ENCODE measurements around the gene SLC12A9. TPM values are rescaled to one million over a fixed set of nuclear protein-coding genes. Genes with fewer than 3 reads are reported as not detected.
A peak's percentile ranks its signal among the peaks of the same experiment; 100 is the strongest.

SLC12A9 gene
- total and polyA plus RNA-seq, 2 of the 8 experiments (the other 6 are each of a cell fraction or from before 2014, with no cell fraction given), result 31.4 to 40.1 TPM

DNA sequence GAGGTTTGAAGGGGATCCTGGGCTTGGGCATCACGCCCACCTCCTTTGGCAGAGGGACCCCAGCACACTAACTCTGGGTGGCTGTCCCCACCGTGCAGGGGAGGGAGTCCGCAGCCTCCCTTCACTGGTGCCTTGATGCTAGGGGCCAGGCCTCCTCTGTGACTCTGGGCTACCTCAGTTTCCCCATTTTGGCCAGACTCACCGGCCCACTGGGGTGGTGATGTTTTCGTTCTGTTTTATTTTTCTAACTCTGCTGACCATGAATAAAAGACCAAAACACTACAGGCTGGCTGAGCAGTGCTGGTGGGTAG is 14.2 kb downstream of the SLC12A9 start:
- peaks cover 6% of the 10 kb centered on the region; the same call in 1 of the 2 replicates for H3K23me2 ChIP-seq (ENCODE audit: low read depth, low read length)
- H3K9ac ChIP-seq (replicated peaks in 1 of 4; ENCODE audit: extremely low read depth in 1 of 4, low read depth in 3 of 4, low read length in 3 of 4), result peak overlapping the region in 3 of 4 experiments; percentile 39 to 91 (median 91); a peak in 4 of 7 replicates
- peak overlapping the region; percentile 73 to 91 for H3K4me2 ChIP-seq (ENCODE audit: insufficient read depth in 1 of 2, low read depth in 2 of 2, low read length in 2 of 2)
- peak overlapping the region; percentile 98 for H2AK5ac ChIP-seq (ENCODE audit: low read depth, low read length)
- H3K79me1 ChIP-seq (ENCODE audit: low read depth, low read length), result peaks cover 7% of the 10 kb centered on the region; the same call in 1 of the 2 replicates
- no peak overlapping the region for H2BK20ac ChIP-seq (ENCODE audit: low read length)
- peak overlapping the region in 3 of 4 experiments; percentile 68 to 93 (median 89); a peak in 5 of 8 replicates for H3K4me3 ChIP-seq (ENCODE audit: extremely low read depth in 1 of 4, insufficient read depth in 2 of 4, low read depth in 3 of 4, low read length in 4 of 4)
- H4K91ac ChIP-seq (replicated peaks; ENCODE audit: insufficient read length, low read length), result peak overlapping the region; percentile 96
- peak overlapping the region; percentile 9 for H2BK120ac ChIP-seq (replicated peaks; ENCODE audit: low read depth, low read length)
- H2BK12ac ChIP-seq (ENCODE audit: low read depth, low read length), result peak overlapping the region; percentile 97; the same call in 1 of the 2 replicates
- FAIRE-seq (no peak), DNase-seq (ENCODE audit: low read depth in 1 of 2, low spot score in 2 of 2) (peak in 1 of 2 experiments; percentile 60)
- H3K56ac ChIP-seq (replicated peaks; ENCODE audit: insufficient read length, low read depth, low read length), result peak overlapping the region; percentile 86
- no peak overlapping the region for H4K8ac ChIP-seq (ENCODE audit: extremely low read depth, insufficient read depth, low read length)
- H2BK5ac ChIP-seq (ENCODE audit: low read depth, low read length), result peak overlapping the region; percentile 94
- ChIA-PET POLR2A (ENCODE audit: partially characterized antibody) (interaction anchor here (0.8 to 15.1 kb wide), 11 partner anchors 8 to 161 kb away, joined by 3 to 313 read pairs (median 4); partner anchors contain the start of genes POP7, SLC12A9, SRRT and UFSP1), CTCF (ENCODE audit: partially characterized antibody) (interaction anchor here (0.9 kb wide), 1 partner anchor 15 kb away, joined by 3 read pairs; no protein-coding TSS in a partner anchor)
- H3K23ac ChIP-seq (ENCODE audit: insufficient read length), result no peak overlapping the region
- no peak overlapping the region for H2AFZ ChIP-seq (ENCODE audit: low read length)
- H2BK15ac ChIP-seq (ENCODE audit: low read length), result peak overlapping the region; percentile 92; the same call in 1 of the 2 replicates
- H3K79me2 ChIP-seq (ENCODE audit: control insufficient read depth in 1 of 2, insufficient read depth in 2 of 2, low read length in 2 of 2), result peaks cover 0 to 18% of the 10 kb centered on the region in 2 experiments; a peak in 3 of 4 replicates
- H4K5ac ChIP-seq (ENCODE audit: insufficient read length, low read depth, low read length), result peak overlapping the region; percentile 39
- no peaks in the 10 kb centered on the region for H4K20me1 ChIP-seq (replicated peaks in 1 of 2; ENCODE audit: control insufficient read depth in 1 of 2, insufficient read depth in 2 of 2, low read length in 2 of 2)
- peak overlapping the region; percentile 71 for H3K4ac ChIP-seq (replicated peaks; ENCODE audit: insufficient read length, low read depth, low read length)
- H3K18ac ChIP-seq (ENCODE audit: extremely low read depth, low read length), result peak overlapping the region; percentile 83
- no peak overlapping the region for H3K14ac ChIP-seq (ENCODE audit: insufficient read length)
- no peaks in the 10 kb centered on the region for H3K27me3 ChIP-seq (replicated peaks in 1 of 4; ENCODE audit: control insufficient read depth in 3 of 4, extremely low read depth in 1 of 4, insufficient read depth in 3 of 4, low read length in 3 of 4)
- H3K9me3 ChIP-seq (ENCODE audit: insufficient read depth in 2 of 2, low read depth in 1 of 2, low read length in 1 of 2), result no peaks in the 10 kb centered on the region
- 64% methylated on average over 5 of the region's 5 CpGs; no CpG with 5 or more reads in 1 of the 2 experiments for WGBS, 2 experiments (ENCODE audit: extremely low coverage in 1 of 2, insufficient coverage in 1 of 2, insufficient read length in 1 of 2, insufficient replicate concordance in 2 of 2, low coverage in 1 of 2, low lambda C conversion rate in 2 of 2, missing lambda C conversion rate in 1 of 2)
- peaks cover 14 to 24% (median 18%) of the 10 kb centered on the region in 4 experiments for H3K36me3 ChIP-seq (ENCODE audit: control insufficient read depth in 2 of 4, insufficient read depth in 4 of 4, low read length in 3 of 4)
- peaks cover 2 to 16% (median 11%) of the 10 kb centered on the region in 4 experiments for H3K4me1 ChIP-seq (replicated peaks in 1 of 4; ENCODE audit: control insufficient read depth in 3 of 4, insufficient read depth in 4 of 4, low read length in 3 of 4)
- peak overlapping the region; percentile 94 for H3K27ac ChIP-seq (ENCODE audit: low read depth, low read length)
- TF ChIP-seq SIRT6 (IDR thresholded peaks at IDR 0.05; ENCODE audit: low read length) (no peak), SP4 (IDR thresholded peaks at IDR 0.05; ENCODE audit: low read length) (no peak), CBX8 (IDR thresholded peaks at IDR 0.05; ENCODE audit: borderline replicate concordance, low read depth, low read length) (no peak), RAD21 (IDR thresholded peaks at IDR 0.05 in 1 of 2, conservative IDR thresholded peaks at IDR 0.05 in 1 of 2; ENCODE audit: low read depth in 2 of 2, low read length in 2 of 2) (no peak), RFX5 (IDR thresholded peaks at IDR 0.05; ENCODE audit: borderline replicate concordance, low read depth, low read length) (no peak), POLR2A (IDR thresholded peaks at IDR 0.05; ENCODE audit: control extremely low read depth in 1 of 2, low read depth in 2 of 2, low read length in 2 of 2) (no peak), CREB1 (IDR thresholded peaks at IDR 0.05) (no peak), CHD1 (IDR thresholded peaks at IDR 0.05; ENCODE audit: low read depth, low read length) (no peak), NRF1 (IDR thresholded peaks at IDR 0.05; ENCODE audit: low read depth, low read length) (no peak), ZNF274 (IDR thresholded peaks at IDR 0.05; ENCODE audit: borderline replicate concordance, extremely low read depth, low read length) (no peak), EP300 (IDR thresholded peaks at IDR 0.05; ENCODE audit: borderline replicate concordance in 1 of 2, low read depth in 2 of 2, low read length in 2 of 2) (no peak), ASH2L (IDR thresholded peaks at IDR 0.05; ENCODE audit: low read length) (no peak)
- TF ChIP-seq, protein P1, sequence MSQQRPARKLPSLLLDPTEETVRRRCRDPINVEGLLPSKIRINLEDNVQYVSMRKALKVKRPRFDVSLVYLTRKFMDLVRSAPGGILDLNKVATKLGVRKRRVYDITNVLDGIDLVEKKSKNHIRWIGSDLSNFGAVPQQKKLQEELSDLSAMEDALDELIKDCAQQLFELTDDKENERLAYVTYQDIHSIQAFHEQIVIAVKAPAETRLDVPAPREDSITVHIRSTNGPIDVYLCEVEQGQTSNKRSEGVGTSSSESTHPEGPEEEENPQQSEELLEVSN (IDR thresholded peaks at IDR 0.05), result no peak
